ENCODE results near the gene MAPK1. TPM values are rescaled to one million over a fixed set of nuclear protein-coding genes. Genes with fewer than 3 reads are reported as not detected.

MAPK1 gene
- 96.4 TPM for total RNA-seq

GRCh38 chr22:21867528-21868266 is at the start of gene MAPK1:
MAPK1 (minus strand) TSS chr22:21867645; CDS start chr22:21867440, 205 bp downstream.

GRCh38 chr22:21735200-21736083 is 132.0 kb downstream of the MAPK1 start, which contains the start of gene YPEL1:
YPEL1 (minus strand) TSS chr22:21735794; CDS start chr22:21710744, 25,050 bp downstream.

Small RNAs within 50 kb of the gene (small RNA-seq; reads per million reads assigned to genes)
- gene RN7SL280P (not detected), gene RNA5SP493 (not detected)

Other genes starting within 250 kb of the MAPK1 start
- gene YDJC, start 237.6 kb downstream of the MAPK1 start, total RNA-seq, result 5.5 TPM
- gene CCDC116, start 234.9 kb downstream of the MAPK1 start, total RNA-seq, result 0.23 TPM
- gene SDF2L1, start 225.3 kb downstream of the MAPK1 start, total RNA-seq, result 5.5 TPM
- 24.9 TPM for gene PPIL2, start 201.6 kb downstream of the MAPK1 start, total RNA-seq
- 48.4 TPM for gene YPEL1, start 131.9 kb downstream of the MAPK1 start, total RNA-seq
- gene PPM1F, start 85.2 kb upstream of the MAPK1 start, total RNA-seq, result 22.6 TPM
- 17.3 TPM for gene TOP3B, start 115.1 kb upstream of the MAPK1 start, total RNA-seq